Measurements from ENCODE around the gene SLC22A31.
"Not testable (repeated sequence)": the region's sequence is repeated elsewhere in the genome, so short reads cannot be mapped to it uniquely, and the experiment has no call there.

DNA sequence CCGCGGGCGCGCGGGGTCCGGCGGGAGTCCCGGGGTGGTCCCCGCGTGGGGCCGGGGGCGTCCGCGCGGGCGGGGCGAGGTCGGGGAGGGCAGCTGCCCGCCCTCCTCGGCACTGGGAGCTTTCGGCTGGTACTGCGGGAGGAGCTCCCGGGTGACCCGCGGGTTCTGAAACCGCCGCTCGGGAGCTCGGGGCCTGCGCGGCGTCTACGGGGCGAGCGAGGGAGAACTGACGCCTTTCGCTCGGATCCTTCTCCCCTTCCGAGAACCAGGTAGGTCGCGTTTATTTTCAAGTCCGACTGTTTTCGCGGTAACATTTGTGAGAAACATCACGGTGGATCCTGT, 47.4 kb upstream of the SLC22A31 start:
- TF ChIP-seq, protein P1, sequence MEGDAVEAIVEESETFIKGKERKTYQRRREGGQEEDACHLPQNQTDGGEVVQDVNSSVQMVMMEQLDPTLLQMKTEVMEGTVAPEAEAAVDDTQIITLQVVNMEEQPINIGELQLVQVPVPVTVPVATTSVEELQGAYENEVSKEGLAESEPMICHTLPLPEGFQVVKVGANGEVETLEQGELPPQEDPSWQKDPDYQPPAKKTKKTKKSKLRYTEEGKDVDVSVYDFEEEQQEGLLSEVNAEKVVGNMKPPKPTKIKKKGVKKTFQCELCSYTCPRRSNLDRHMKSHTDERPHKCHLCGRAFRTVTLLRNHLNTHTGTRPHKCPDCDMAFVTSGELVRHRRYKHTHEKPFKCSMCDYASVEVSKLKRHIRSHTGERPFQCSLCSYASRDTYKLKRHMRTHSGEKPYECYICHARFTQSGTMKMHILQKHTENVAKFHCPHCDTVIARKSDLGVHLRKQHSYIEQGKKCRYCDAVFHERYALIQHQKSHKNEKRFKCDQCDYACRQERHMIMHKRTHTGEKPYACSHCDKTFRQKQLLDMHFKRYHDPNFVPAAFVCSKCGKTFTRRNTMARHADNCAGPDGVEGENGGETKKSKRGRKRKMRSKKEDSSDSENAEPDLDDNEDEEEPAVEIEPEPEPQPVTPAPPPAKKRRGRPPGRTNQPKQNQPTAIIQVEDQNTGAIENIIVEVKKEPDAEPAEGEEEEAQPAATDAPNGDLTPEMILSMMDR (IDR thresholded peaks at IDR 0.05), result not testable (repeated sequence)
- not testable (repeated sequence) for TF ChIP-seq EP300 (IDR thresholded peaks at IDR 0.05); POLR2A (IDR thresholded peaks at IDR 0.05; ENCODE audit: low read depth)

Measured in esophagus muscularis mucosa (tissue), 4 donors.